Colonic mucosa (tissue), 4 donors: ENCODE data around the gene FUT8. TPM values are rescaled to one million over a fixed set of nuclear protein-coding genes. Genes with fewer than 3 reads are reported as not detected.

Experiments
- DNase-seq: peaks from one replicate; pipeline ENCODE4 v3.0.0-alpha.2; 2020
- H3K27ac ChIP-seq: fragments of 200-600 bp; one replicate; pipeline ENCODE4 v1.8.0; 2021
- H3K27me3 ChIP-seq: fragments of 200-600 bp; one replicate; pipeline ENCODE4 v1.8.0; 2021
- H3K36me3 ChIP-seq: fragments of 200-600 bp; one replicate; pipeline ENCODE4 v1.8.0; 2021
- H3K4me1 ChIP-seq: fragments of 200-600 bp; one replicate; pipeline ENCODE4 v1.8.0; 2021; ENCODE audit warnings: mild to moderate bottlenecking
- H3K4me3 ChIP-seq: fragments of 200-600 bp; one replicate; pipeline ENCODE4 v1.8.0; 2021
- H3K9ac ChIP-seq, 2 donors: one replicate each; pipeline ENCODE4 v1.7.0; 2013; ENCODE audit warnings: control low read depth in 2 of 2, low read depth in 2 of 2, low read length in 2 of 2
- H3K9me3 ChIP-seq: fragments of 200-600 bp; one replicate; pipeline ENCODE4 v1.8.0; 2021
- CTCF ChIP-seq: fragments of 200-600 bp; IDR thresholded peaks from one replicate; pipeline ENCODE4 v1.8.0; 2022; ENCODE audit warnings: antibody characterized with exemption, mild to moderate bottlenecking
- intact Hi-C: fragments of 100-400 bp; cut with DNase I; formaldehyde crosslinking; loops from one replicate; pipeline ENCODE4 v1.14.1; 2022
- total RNA-seq, 2 donors: library from RNA; stranded (reverse); fragmentation: NEBNext Ultra II Directional in 1 of 2; extraction: Animal tissue kit (Norgen Biotek cat#: 25700) in 1 of 2; gene quantifications; one replicate each; pipeline ENCODE4 v1.2.1, GENCODE V29; 2021
- donor health status: healthy.
- donor health status: DM: no; HTN: no; CAD: no.
- donor health status: DM: no; HTN: no; CAD: no.

FUT8 gene
- total RNA-seq, 2 donors from 2014 or later, result 28.8 to 37.2 TPM

GRCh38 chr14:65482757-65483438, 70.4 kb downstream of the FUT8 start:
- TF ChIP-seq CTCF, result no peak
- no peak overlapping the region for H3K4me3 ChIP-seq
- intact Hi-C loops, result no loop called here

GRCh38 chr14:65483647-65484046, 71.1 kb downstream of the FUT8 start:
- DNase-seq, result no peak
- no peak overlapping the region for H3K9ac ChIP-seq
- TF ChIP-seq CTCF, result no peak
- H3K27ac ChIP-seq, result no peak overlapping the region
- no peaks in the 10 kb centered on the region for H3K36me3 ChIP-seq
- intact Hi-C loops, result no loop called here
- no peaks in the 10 kb centered on the region for H3K4me1 ChIP-seq
- H3K9me3 ChIP-seq, result no peaks in the 10 kb centered on the region
- H3K4me3 ChIP-seq, result no peak overlapping the region
- H3K27me3 ChIP-seq, result no peaks in the 10 kb centered on the region

More at GRCh38 chr14:65482757-65483438, 70.4 kb downstream of the FUT8 start:
- Histone ChIP-seq H3K4me1 (no peaks in the 10 kb centered on the region), H3K27ac (no peak overlapping the region), H3K27me3 (no peaks in the 10 kb centered on the region), H3K36me3 (no peaks in the 10 kb centered on the region), H3K9me3 (no peaks in the 10 kb centered on the region), H3K9ac (no peak overlapping the region)
- DNase-seq, result no peak

- no peaks in the 10 kb centered on the region for H3K36me3 ChIP-seq
- H3K4me1 ChIP-seq, result no peaks in the 10 kb centered on the region
- no peaks in the 10 kb centered on the region for H3K9me3 ChIP-seq
- H3K9ac ChIP-seq, result no peak overlapping the region
- no peak overlapping the region for H3K27ac ChIP-seq
- intact Hi-C loops, result no loop called here
- H3K27me3 ChIP-seq, result no peaks in the 10 kb centered on the region
- H3K4me3 ChIP-seq, result no peak overlapping the region
- no peak for TF ChIP-seq CTCF
- no peak for DNase-seq
Measured at GRCh38 chr14:65485516-65485915, 73.0 kb downstream of the FUT8 start.

GRCh38 chr14:65486863-65487262, 74.3 kb downstream of the FUT8 start:
- no peaks in the 10 kb centered on the region for H3K9me3 ChIP-seq
- H3K27ac ChIP-seq, result no peak overlapping the region
- H3K27me3 ChIP-seq, result no peaks in the 10 kb centered on the region
- TF ChIP-seq CTCF, result no peak
- no peak overlapping the region for H3K9ac ChIP-seq
- no peaks in the 10 kb centered on the region for H3K4me1 ChIP-seq
- no peak for DNase-seq
- H3K36me3 ChIP-seq, result no peaks in the 10 kb centered on the region
- intact Hi-C loops, result no loop called here
- H3K4me3 ChIP-seq, result no peak overlapping the region

- TF ChIP-seq CTCF, result no peak
- H3K9ac ChIP-seq, result no peak overlapping the region
- intact Hi-C loops, result no loop called here
- H3K4me3 ChIP-seq, result no peak overlapping the region
- no peak for DNase-seq
- H3K9me3 ChIP-seq, result no peaks in the 10 kb centered on the region
- H3K36me3 ChIP-seq, result no peaks in the 10 kb centered on the region
- H3K27me3 ChIP-seq, result no peaks in the 10 kb centered on the region
- no peaks in the 10 kb centered on the region for H3K4me1 ChIP-seq
- no peak overlapping the region for H3K27ac ChIP-seq
Measured at GRCh38 chr14:65487783-65488494, 75.4 kb downstream of the FUT8 start.
